HepG2 (cell line): ENCODE data around the gene S100A16.

Experiments used
- ATM ChIP-seq: fragments of 450-650 bp; IDR thresholded peaks from 2 replicates; pipeline ENCODE4 v1.7.1; 2017; ENCODE audit warnings: mild to moderate bottlenecking, borderline replicate concordance
- BRCA1 ChIP-seq: sonication (generic); formaldehyde crosslinking; IDR thresholded peaks from 2 replicates; pipeline ENCODE4 v1.4.0; 2020; ENCODE audit warnings: missing genetic modification reagents
- CHCHD3 ChIP-seq: sonication (generic); formaldehyde crosslinking; IDR thresholded peaks from 2 replicates; pipeline ENCODE4 v1.8.0; 2022; ENCODE audit warnings: mild to moderate bottlenecking, missing genetic modification reagents, moderate library complexity
- POLR2A ChIP-seq, 2 experiments: IDR thresholded peaks; 2 replicates each; pipeline ENCODE4 v1.6.1; 2011; ENCODE audit warnings: low read depth in 2 of 2, low read length in 2 of 2, mild to moderate bottlenecking in 1 of 2, moderate library complexity in 1 of 2; ENCODE audit not compliant: insufficient read depth in 1 of 2
- SMAD3 ChIP-seq: sonication (generic); formaldehyde crosslinking; IDR thresholded peaks from 2 replicates; pipeline ENCODE4 v1.4.0; 2020; ENCODE audit warnings: missing genetic modification reagents
- SP1 ChIP-seq, 2 experiments: fragments of 450-650 bp in 1 of 2; sonication (generic) in 1 of 2; formaldehyde crosslinking in 1 of 2; IDR thresholded peaks; 2 replicates each; pipeline versions ENCODE4 v1.4.0 to v1.6.1; 2016 to 2020; ENCODE audit warnings: missing genetic modification reagents in 1 of 2
- TCF7L2 ChIP-seq: IDR thresholded peaks from 2 replicates; pipeline ENCODE4 v1.6.1; 2011; ENCODE audit warnings: mild to moderate bottlenecking, low read depth, low read length, moderate library complexity
- ZNF34 ChIP-seq: sonication (generic); formaldehyde crosslinking; IDR thresholded peaks from 2 replicates; pipeline ENCODE4 v1.4.0; 2020; ENCODE audit warnings: mild to moderate bottlenecking, missing genetic modification reagents, borderline replicate concordance
- TF ChIP-seq, protein P1 (sequence below): sonication (generic); formaldehyde crosslinking; IDR thresholded peaks from 2 replicates; pipeline ENCODE4 v1.5.0; 2020; ENCODE audit warnings: mild to moderate bottlenecking, missing genetic modification reagents, moderate library complexity
- TF ChIP-seq, protein P2 (sequence below): sonication (generic); formaldehyde crosslinking; IDR thresholded peaks from 2 replicates; pipeline ENCODE4 v1.9.0; 2022; ENCODE audit warnings: low read depth, missing genetic modification reagents

DNA sequence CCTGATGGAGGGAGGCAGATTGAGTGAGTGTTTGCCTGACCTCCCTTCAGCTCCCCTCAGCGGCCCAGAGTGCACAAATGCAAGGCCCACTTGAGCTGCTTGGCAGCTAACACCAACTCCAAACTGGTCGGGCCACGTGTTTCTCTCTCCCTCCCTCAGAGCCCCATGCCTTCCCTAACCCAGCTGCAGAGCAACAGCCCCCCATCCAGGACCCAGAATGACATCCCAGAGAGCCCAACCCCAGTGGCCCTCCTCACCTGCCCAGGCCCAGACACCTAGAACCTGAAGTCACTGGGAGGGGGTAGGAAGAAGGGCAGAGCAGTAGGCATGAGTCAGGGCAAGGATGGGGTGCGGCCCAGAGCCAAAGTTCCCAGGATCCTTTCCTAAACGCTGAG, 4.0 kb upstream of the S100A16 start:
- TF ChIP-seq, protein P1, sequence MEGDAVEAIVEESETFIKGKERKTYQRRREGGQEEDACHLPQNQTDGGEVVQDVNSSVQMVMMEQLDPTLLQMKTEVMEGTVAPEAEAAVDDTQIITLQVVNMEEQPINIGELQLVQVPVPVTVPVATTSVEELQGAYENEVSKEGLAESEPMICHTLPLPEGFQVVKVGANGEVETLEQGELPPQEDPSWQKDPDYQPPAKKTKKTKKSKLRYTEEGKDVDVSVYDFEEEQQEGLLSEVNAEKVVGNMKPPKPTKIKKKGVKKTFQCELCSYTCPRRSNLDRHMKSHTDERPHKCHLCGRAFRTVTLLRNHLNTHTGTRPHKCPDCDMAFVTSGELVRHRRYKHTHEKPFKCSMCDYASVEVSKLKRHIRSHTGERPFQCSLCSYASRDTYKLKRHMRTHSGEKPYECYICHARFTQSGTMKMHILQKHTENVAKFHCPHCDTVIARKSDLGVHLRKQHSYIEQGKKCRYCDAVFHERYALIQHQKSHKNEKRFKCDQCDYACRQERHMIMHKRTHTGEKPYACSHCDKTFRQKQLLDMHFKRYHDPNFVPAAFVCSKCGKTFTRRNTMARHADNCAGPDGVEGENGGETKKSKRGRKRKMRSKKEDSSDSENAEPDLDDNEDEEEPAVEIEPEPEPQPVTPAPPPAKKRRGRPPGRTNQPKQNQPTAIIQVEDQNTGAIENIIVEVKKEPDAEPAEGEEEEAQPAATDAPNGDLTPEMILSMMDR = no peak
- TF ChIP-seq ZNF34 (no peak), ATM (no peak), CHCHD3 (CRISPR knock-in tag) (no peak), TCF7L2 (no peak), SP1 (IDR thresholded peaks at IDR 0.05) (no peak), SP1 (CRISPR knock-in tag; IDR thresholded peaks at IDR 0.05) (no peak), SMAD3 (CRISPR knock-in tag) (no peak), POLR2A (IDR thresholded peaks at IDR 0.05; ENCODE audit: insufficient read depth in 1 of 2, low read depth in 2 of 2, low read length in 2 of 2) (no peak), BRCA1 (no peak)
- TF ChIP-seq, protein P2, sequence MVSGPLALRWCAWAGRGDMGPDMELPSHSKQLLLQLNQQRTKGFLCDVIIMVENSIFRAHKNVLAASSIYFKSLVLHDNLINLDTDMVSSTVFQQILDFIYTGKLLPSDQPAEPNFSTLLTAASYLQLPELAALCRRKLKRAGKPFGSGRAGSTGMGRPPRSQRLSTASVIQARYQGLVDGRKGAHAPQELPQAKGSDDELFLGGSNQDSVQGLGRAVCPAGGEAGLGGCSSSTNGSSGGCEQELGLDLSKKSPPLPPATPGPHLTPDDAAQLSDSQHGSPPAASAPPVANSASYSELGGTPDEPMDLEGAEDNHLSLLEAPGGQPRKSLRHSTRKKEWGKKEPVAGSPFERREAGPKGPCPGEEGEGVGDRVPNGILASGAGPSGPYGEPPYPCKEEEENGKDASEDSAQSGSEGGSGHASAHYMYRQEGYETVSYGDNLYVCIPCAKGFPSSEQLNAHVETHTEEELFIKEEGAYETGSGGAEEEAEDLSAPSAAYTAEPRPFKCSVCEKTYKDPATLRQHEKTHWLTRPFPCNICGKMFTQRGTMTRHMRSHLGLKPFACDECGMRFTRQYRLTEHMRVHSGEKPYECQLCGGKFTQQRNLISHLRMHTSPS = no peak
